ENCODE measurements around the gene TRIM66.

The TRIM66 gene

DNA sequence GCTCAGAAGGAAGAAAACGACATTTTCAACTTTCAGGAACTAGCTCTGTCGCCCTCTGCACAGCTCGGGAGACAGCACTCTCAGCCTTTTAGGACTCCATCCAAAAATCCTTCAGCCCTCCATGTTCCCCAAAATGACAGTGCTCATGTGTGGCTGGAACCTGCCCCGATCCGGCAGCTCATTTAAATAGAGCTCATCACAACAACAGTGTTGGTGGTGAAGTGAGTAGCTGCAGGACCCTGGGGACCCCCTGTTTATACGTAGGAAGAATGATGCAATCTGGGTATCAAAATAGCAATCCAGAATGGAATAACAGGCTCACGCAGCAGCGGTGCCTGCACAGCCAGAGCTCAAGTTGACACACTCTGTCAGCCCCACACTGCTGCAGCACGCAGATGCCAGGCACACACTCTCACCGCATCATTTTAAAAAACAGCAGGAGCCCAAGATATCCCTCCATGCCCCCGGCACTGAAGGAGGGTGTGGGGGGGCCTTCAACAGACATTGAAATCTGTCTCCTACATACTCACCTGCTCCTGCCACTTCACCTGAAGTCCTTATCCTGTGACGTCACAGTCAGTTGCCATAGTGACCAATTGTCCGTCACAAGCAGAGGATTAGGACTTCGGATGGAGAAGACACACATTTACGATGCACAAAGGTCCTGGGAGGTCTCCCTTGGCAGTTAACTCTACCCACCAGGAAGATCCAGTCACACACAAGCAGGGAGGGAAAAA, 24.0 kb downstream of the TRIM66 start:
- no peak for DNase-seq (ENCODE audit: low read depth in 2 of 2)

DNA sequence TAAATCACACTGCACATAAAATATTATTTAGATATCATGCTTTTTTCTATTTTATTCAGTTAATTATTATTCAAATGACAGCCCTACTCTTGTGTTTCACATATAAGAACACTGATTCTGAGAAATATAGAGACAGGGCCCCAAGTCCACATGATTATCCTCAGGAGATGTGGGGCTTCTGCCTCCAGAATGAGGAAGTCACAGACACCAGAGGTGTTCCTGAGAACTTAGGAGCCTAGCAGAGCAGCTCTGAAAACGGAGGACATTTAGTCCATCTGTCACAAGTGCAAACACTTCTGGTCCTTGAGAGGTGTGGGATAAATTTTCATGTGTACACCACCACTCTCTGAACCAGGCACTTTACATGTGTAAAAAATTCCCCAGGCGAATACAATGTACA, 26.2 kb downstream of the TRIM66 start:
- no peak for DNase-seq (ENCODE audit: low read depth in 2 of 2)

DNA sequence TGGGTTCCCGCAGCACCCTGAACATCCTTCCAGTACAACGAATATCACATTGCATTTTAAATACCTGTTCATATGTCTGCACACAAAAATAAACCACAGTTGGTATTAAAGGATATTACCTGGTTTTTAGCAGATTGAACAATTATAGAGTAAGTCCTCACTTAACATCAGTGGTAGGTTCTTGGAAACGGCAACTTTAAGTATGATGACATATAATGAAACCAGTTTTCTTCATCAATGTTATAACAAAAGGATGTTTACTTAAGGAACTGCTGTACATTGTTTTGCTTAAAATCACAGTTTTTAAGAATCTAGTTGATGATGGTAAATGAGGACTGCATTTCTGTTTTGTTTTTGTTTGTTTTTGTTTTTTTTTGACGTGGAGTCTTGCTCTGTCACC, 28.0 kb downstream of the TRIM66 start:
- DNase-seq (ENCODE audit: low read depth in 2 of 2): no peak

DNA sequence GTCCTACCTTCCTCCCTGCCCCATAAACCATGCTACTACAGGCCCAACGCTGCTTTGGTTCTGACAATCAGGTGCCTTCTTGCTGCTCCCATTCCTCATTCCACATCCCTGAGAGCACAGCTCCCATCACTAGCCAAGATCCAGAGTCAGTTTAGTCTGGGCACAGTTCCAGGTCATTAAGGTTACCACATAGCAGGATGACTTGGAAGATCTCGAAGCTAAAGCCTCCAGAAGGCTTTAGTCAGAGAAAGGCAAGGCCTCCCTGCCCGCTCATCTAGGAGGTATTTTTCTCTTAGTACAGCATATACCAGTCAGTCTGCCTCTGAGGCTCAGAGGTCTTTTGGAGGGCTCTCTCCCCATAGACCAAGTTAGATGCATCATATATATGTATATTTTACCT, 30.3 kb downstream of the TRIM66 start:
- no peak for DNase-seq (ENCODE audit: low read depth in 2 of 2)

DNA sequence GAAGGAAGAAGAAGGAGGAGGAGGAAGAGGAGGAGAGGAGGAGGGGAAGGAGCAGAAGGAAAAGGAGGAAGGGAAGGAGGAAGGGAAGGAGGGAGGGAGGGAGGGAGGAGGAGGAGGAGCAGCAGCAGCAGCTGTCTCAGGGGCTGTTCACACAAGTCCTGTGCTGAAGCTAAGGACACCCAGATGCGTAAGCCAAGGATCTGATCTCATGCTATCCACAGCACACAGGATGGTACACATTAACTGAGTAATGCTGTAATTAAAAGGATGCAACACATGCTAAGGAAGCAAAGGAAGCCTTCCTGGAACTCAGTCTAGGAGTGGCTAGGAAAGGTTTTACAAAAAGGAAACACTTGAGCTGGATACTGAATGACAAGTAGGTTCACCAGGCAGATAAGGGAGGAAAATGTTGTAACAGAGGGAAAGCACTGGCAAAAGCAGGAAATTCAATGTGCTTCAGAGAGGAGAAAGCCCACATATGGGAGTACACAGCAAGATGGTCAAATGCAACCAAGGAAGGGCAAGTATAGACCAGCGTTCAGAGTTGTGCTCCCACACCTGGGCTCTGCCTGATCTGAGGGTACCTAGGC, 32.0 kb downstream of the TRIM66 start:
- DNase-seq (ENCODE audit: low read depth in 2 of 2): no peak

DNA sequence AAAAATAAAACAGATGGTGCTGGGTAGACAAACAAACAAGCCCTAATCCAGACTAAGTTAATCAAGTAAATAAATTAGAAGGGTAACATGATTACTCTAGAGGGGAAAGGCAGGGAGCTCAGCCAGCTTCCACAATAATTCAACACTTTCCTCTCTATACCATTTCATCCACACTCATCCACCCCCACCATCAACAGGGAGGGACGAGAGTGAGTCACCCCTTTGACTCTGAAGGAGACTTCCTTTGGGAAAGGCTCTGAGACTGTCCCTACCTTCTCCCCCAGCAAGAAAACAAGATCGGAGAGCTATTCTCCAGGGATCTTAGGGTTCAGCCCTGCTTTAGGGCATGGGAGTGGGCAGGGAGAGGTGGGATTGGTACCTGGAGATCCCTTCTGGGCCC, 33.1 kb downstream of the TRIM66 start:
- DNase-seq (ENCODE audit: low read depth in 2 of 2): no peak

DNA sequence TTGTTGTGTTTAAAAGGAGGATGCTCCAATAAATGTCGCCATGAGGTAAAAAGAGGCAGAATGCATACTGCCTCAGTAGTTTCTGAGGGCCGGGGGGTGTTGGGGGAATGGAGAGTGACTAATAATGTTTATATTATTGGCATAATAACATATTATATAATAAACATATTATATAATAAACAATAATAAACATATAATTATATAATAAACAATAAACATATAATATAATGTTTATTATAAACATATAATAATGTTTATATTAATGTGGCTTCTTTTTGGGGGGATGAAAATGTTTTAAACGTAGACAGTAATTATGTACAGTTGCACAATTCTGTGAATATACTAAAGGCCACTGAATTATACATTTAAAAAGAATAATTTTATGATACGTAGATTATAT, 35.6 kb downstream of the TRIM66 start:
- DNase-seq (ENCODE audit: low read depth in 2 of 2): no peak

DNA sequence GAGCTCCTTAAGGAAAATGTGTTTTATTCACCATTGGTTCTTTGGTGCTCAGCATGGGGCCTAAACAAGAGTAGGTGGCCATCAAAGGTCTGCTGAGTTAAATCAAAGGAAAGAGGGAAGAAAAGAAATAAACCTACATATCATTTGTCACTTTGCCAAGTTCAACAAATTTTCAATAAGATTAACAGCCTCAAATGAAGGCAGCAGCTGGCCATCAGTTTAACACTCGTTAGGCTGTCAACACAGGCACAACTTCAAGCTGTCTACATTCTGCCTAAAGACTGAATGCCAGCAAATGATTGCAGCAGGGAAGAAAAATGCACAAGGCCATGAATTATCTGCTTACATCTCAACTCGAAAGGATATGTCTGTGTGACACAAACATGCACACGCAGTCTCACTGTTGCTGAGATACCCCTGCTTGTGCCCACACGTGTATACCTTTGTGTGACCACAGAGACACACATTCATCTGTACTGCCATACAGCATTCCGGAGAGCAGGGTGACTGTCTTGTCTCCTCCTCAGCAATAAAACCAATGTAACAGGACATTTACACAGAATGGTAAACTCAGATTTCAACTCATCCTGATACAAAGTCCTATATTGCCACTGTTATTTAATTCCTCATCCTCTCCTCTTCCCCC, 40.1 kb downstream of the TRIM66 start:
- no peak for DNase-seq (ENCODE audit: low read depth in 2 of 2)

DNA sequence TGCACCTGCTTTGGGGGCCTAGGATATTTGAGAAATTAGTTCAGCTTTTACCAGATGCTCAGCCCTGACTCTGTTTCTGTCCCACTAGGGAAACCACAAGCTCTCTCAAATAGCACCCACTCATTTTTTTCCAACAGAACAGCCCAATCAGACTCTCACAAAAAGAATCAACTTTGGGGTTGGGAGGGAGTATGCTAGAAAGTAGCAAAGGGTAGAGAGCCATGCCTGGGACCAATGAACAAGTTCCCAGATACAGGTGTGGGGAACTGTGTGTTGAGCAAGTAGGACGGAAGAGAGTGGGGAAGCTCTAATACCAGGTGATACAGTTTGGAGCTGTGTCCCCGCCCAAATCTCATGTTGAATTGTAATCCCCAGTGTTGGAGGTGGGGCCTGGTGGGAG, 41.1 kb downstream of the TRIM66 start:
- no peak for DNase-seq (ENCODE audit: low read depth in 2 of 2)

DNA sequence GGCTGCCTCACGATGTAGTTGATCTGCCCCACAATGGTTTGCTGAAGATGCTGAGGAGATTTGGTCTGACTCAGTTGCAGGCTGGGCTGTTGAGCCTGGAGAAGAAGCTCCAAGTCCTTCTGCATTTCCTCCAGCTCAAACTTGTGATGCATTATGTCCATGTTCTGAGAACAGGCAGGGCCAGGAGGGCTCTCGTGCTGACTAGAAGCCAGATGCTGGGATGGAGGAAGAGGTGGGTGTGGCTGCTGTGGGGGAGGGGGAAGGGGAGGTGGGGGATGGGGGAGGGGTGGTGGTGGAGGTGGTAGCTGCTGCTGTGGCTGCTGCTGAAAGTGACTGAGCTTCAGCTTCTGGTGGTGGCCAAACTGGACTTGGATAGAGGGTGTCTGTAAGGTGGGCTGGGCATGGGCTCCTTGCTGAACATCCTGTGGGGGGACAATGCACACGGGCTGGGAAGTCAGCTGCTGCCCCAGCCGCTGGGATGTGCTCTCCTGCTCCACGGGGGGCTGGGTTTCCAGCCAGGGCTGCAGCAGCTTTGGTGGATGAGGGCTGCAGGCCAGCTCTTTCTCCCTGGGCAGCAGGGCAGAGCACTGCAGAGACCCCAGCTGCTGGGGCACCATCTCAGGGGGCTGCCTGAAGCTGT, 42.1 kb downstream of the TRIM66 start:
- DNase-seq (ENCODE audit: low read depth in 2 of 2): no peak

DNA sequence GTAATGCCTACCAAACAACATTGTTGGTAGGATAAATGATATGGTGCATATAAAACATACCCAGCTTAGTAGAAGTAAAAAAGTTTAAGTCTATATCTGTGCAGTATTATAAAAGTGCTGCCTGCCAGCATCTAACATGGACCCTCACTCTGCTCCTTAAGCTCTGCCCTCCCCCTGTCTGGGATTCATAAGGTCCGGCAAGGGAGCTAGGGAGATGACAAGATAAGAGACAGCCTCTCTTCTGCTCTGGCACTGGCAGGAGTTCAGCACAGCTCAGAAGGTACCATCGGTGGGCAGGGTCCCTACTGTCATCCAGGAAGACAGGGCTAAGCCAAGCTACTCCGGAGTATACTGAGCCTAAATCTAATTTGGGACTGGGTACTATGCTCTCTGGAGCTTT, 42.8 kb downstream of the TRIM66 start:
- no peak for DNase-seq (ENCODE audit: low read depth in 2 of 2)

DNA sequence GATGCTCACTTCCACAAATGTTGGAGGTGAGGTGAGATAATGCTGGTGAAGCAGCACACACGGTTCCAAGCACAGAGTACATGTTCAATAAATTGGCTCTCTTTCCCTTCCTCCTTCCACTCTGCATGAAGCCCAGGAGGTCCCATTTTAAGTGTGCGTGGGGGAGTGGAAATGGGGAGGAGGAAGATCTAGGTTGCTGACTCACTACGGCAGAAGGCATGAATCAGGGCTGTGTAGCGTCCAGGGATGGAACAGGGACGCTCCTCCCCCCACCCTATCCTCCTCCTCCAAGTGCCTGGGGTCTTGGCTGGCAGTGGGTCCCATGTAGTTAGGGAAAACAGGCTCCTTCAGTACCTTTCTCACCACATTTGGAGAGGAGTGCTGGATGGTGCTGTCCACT, 44.2 kb downstream of the TRIM66 start:
- no peak for DNase-seq (ENCODE audit: low read depth in 2 of 2)

DNA sequence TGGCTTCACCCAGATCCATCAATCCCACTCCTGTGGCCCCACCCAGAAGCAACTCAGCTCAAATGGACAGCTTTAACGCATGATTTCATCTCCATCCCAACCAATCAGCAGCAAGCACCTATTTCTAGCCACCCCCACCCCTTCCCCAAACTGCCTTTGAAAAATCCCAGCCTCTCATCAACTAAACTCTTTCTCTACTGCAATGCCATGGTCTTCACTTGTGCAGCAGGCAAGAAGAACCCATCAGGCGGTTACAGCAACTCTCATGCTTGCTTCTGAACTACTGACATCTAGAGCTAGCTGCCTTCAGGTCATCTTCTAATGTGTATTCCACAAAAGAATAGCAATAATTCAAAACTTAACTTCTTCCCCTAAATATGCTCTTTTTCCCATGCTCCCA, 46.3 kb downstream of the TRIM66 start:
- no peak for DNase-seq (ENCODE audit: low read depth in 2 of 2)

DNA sequence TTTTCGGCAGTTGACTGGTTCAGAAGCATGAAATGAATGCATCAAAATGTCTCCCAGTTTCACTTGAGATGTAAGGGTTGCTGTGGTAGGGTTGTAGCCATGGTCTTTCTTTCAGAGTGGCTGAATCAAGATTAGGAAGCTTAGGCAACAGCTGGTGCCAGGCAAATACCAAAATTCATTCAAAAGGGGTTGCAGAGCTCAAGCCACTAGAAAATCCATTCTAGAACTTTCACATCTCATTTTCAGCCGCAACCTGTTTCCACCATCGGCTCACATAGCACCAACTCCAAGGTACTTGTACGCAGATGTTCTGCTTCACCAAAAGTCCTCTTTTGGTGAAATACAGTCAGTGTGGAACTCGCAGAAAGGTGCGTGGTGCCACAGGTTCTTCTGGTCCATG, 48.0 kb downstream of the TRIM66 start:
- DNase-seq (ENCODE audit: low read depth in 2 of 2): no peak

DNA sequence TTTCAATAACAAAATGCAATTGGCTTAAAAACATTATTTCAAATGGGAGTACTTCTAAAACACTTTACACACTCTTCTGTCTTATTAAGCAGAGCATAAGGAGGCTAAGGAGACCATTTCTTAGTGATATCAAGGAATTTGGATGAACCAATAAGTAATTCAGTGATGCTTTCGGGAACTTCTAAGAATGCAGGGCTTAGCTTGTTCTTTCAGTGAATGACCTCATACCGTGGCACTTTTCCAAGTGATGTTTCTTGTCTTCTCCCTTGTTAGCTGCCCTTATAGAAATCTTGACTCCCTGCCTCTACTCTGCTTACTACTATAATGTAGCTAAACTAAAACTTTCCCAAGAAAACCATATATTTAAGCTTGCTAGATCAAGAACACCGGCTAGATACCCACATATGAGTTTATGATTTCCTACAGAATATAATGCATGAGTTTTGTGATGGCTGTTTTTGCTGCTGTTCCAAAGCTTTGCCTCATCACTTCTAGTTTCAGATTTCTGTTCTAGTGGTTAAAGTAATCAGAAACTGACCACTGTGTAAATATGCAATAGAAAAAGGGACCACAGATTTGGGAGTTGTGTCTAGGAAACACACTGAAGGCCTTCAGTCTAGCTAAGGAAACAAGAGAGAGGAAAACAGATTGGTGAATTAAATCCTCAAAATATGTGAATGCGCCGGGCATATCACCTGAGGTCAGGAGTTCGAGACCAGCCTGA, 50.9 kb downstream of the TRIM66 start:
- no peak for DNase-seq (ENCODE audit: low read depth in 2 of 2)

DNA sequence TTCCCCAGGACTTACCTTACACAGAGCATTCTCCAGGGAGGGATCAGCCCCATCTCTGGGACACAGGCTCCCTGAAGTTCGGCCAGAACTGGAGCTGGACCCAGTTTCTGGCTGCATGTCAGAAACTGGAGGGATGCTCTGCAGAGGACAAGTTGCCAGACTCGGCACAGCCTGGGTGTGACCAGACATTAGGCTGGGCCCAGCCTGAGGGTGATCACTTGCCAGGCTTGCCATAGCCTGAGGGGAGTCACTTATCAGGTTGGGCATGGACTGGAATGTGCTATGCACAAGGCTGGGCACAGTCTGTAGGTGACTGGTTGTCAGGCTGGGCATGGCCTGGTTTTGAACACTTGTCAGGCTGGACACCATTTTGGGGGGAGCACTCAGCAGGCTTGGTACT, 57.8 kb downstream of the TRIM66 start:
- no peak for DNase-seq (ENCODE audit: low read depth in 2 of 2)

DNA sequence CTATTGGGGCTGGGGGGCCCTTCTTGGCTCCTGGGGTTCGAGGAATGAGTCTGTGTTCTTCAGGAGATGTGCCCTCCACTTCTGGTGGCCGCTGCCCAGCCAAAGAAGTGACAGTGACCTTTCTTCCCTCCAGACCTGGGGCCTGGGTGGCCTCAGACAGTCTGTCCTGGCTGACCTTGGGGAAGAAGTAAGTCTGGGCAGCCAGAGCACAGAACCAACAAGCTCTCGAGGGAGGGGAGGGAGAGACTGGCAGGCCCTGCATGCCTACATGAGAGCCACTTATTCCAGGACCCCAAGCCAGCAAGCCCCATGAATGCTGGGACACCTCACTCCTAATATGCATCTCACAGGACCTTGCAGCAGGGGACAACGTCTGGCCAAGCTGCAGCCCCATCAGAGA, 61.3 kb downstream of the TRIM66 start:
- no peak for DNase-seq (ENCODE audit: low read depth in 2 of 2)

DNA sequence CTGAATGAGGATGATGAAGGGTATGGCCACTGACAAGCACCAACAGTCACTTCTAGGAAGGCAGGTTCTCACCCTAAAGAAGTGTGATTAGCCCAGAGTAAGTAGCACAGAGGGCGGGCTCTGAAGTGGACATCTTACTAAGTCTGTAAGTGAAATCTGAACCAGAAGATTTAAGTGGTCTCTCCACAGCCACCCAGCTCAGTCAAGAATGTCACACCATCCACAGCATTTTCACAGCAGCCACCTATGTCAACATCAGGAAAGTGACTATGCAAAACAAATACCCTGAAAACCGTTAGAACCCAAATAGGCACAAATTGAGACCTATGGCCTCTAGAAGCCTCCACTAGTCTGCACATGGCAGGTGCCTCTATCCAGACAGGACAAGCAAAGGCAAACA, 65.4 kb downstream of the TRIM66 start:
- DNase-seq (ENCODE audit: low read depth in 2 of 2): no peak

DNA sequence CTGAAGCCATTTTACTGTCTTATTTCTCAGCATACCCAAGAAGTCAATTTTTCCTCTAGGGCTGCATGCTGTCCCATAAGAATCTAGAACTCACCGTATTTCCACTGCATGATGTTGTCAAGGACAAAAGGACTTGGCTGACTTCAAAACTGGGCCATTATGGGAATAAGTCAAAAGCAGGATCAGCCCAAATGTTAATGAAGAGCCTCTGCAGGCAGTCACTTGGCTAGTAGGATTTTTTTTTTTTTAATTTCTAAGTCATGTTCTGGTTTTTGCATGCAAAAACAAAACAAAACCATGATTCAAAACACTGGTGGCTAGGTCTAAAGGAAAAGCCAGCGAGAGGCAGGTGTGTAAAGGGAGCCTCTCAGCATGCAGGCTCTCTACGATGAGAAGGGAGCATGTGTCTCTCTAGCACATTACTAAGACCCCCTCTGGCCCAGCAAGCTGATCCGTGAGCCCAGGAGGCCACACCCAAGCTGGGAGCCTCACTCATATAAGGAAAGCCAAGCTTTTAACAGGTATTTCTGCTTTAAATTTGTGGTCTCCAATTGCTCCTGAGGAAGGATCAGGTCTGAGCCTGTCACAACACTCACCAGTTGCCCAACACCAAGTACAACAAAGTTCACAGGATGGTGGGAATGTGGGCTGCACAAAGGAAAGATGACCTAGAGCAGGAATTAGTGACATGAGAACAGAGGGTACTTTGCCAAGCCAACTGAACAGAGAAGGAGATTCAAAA, 67.0 kb downstream of the TRIM66 start:
- no peak for DNase-seq (ENCODE audit: low read depth in 2 of 2)

DNA sequence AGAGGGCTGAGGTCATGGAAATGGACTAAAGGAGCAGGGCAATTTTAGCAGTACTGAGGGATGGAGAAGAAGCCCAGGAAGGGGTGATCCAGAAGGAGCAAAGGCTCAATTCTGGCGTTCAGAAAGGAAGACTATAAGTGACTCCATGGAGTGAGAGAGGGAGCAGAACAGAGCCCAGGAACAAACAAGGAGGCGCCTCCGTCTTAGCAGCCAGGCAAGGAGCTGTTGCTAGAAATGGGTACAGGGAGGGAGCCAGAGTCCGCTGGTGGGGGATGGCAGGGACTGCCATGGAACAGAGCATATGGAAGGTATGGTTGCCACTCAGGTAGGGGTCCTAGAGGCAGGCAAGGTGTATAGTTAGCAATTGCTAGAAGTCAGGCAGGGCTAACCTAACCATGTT, 68.0 kb downstream of the TRIM66 start:
- no peak for DNase-seq (ENCODE audit: low read depth in 2 of 2)

DNA sequence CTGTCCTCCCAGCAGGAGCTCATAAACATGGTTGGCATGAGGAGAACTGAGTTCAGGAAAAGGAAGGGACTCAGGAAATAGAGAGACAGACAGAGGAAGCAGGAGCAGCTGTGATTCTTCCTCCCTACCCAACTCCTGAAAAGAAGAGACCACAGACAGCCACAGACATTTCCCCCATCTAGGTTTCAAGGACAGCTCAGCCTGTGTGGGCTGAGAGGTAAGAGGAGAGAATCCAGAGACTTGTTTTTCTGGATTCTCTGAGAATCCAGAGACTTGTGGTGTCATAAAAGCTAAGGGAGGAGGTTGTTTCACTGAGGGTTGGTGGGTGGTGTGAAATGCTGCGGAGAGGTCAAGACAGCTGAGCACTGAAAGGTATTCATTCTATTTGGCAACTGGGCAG, 69.4 kb downstream of the TRIM66 start:
- DNase-seq (ENCODE audit: low read depth in 2 of 2): no peak

DNA sequence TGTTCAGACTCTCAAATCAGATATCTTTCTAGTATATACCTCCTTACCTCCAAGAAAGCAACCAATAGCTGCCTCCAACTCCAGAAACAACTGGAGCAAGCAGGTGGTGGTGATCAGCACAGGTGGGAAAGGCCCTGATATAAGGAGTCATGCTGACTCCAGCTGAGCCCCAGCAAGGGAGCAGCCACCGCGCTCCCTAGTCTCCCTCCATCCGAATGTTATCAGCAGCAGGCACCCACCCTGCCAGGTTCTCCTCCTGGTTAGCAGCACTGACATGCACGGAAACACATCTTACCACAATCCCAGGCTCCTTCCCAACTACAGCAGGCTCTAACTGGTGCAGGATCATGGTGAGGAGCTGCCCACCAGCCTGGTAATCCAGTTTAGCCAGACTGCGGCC, 69.9 kb downstream of the TRIM66 start:
- no peak for DNase-seq (ENCODE audit: low read depth in 2 of 2)

Measured in stimulated activated CD8-positive, alpha-beta memory T cell treated with anti-CD3 and anti-CD28 coated beads, Interleukin-15, amount 100 ng/mL, for 48 hours (primary cell).